Measurements from ENCODE around the gene LGMN. TPM values are rescaled to one million over a fixed set of nuclear protein-coding genes. Genes with fewer than 3 reads are reported as not detected.

The LGMN gene
- total and polyA plus RNA-seq, 2 of the 13 experiments (the other 11 are each of a cell fraction or from before 2014, with no cell fraction given), result 28.9 to 76.4 TPM

- TF ChIP-seq ZBTB8A (CRISPR knock-in tag; IDR thresholded peaks at IDR 0.05; ENCODE audit: borderline replicate concordance, low read depth) (no peak), ZNF883 (CRISPR knock-in tag; IDR thresholded peaks at IDR 0.05; ENCODE audit: not compliant biosample characterization) (no peak)
Observed at GRCh38 chr14:92675976-92676375, 72.5 kb downstream of the LGMN start (continued).

DNA sequence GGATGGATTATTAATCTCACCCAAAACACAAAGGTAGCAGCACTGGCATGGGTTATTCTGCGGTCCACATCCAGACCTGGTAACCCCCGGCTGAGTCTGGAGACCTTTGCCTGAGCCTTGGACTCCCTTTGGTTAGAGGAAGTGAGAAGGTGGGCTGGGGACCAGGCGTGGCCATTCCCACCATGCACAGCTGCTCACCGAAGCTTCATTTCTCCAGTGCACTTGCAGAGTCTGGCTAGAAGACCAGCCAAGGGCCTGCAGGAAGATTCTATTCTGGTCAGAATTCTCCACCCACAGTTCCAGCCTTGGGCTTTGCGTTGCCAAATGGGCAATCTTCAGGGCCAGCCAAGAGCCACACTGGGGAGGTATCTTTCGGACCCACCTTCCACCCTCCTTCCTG, 73.0 kb downstream of the LGMN start:
- BruUV-seq (replicated peaks), result no TSS peak
- H3K4me1 ChIP-seq (ENCODE audit: insufficient read depth, low read length), result no peaks in the 10 kb centered on the region
- ChIA-PET CTCF (ENCODE audit: low intra/inter-chr PET ratio, low total read pairs) (no interaction called here), POLR2A (no interaction called here)
- no peak overlapping the region for H2AFZ ChIP-seq (ENCODE audit: low read length)
- no peak for ATAC-seq
- WGBS (ENCODE audit: low lambda C conversion rate), result 97% methylated on average over 4 of the region's 6 CpGs
- no peak overlapping the region for H3K9ac ChIP-seq (ENCODE audit: insufficient read depth, low read depth, low read length)
- no peak for FAIRE-seq
- peaks cover 5 to 19% of the 10 kb centered on the region in 2 experiments; a peak in 4 of 5 replicates for H3K36me3 ChIP-seq (replicated peaks in 1 of 2; ENCODE audit: control insufficient read depth in 1 of 2, insufficient read depth in 2 of 2, low read length in 2 of 2)
- intact Hi-C loops (cut with micrococcal nuclease; ENCODE audit: unreplicated experiment), result no loop called here
- no peaks in the 10 kb centered on the region for H4K20me1 ChIP-seq (ENCODE audit: insufficient read depth, low read length)
- in situ Hi-C loops (cut with HindIII; ENCODE audit: extremely low pct_ligation_motif_present, low pct_unique_long_range_greater_than_20kb), result no loop called here
- DNase-seq (ENCODE audit: low spot score), result no peak
- H3K27me3 ChIP-seq (ENCODE audit: control insufficient read depth in 1 of 2, insufficient read depth in 2 of 2, low read length in 2 of 2), result no peaks in the 10 kb centered on the region
- H3K9me3 ChIP-seq (ENCODE audit: low read length), result no peaks in the 10 kb centered on the region
- no peak overlapping the region for H3K27ac ChIP-seq (ENCODE audit: extremely low read length, insufficient read depth, low read length)
- H3K4me3 ChIP-seq (replicated peaks in 1 of 3; ENCODE audit: insufficient read depth in 1 of 3, low read depth in 2 of 3, low read length in 3 of 3), result no peak overlapping the region
- no peaks in the 10 kb centered on the region for H3K79me2 ChIP-seq (ENCODE audit: insufficient read depth, low read length)
- H3K4me2 ChIP-seq (ENCODE audit: low read depth, low read length), result no peak overlapping the region
- TF ChIP-seq, protein P1, sequence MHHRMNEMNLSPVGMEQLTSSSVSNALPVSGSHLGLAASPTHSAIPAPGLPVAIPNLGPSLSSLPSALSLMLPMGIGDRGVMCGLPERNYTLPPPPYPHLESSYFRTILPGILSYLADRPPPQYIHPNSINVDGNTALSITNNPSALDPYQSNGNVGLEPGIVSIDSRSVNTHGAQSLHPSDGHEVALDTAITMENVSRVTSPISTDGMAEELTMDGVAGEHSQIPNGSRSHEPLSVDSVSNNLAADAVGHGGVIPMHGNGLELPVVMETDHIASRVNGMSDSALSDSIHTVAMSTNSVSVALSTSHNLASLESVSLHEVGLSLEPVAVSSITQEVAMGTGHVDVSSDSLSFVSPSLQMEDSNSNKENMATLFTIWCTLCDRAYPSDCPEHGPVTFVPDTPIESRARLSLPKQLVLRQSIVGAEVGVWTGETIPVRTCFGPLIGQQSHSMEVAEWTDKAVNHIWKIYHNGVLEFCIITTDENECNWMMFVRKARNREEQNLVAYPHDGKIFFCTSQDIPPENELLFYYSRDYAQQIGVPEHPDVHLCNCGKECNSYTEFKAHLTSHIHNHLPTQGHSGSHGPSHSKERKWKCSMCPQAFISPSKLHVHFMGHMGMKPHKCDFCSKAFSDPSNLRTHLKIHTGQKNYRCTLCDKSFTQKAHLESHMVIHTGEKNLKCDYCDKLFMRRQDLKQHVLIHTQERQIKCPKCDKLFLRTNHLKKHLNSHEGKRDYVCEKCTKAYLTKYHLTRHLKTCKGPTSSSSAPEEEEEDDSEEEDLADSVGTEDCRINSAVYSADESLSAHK (CRISPR knock-in tag; IDR thresholded peaks at IDR 0.05; ENCODE audit: borderline replicate concordance), result no peak
- TF ChIP-seq ZNF317 (CRISPR knock-in tag; IDR thresholded peaks at IDR 0.05) (no peak), ZBTB2 (CRISPR knock-in tag; IDR thresholded peaks at IDR 0.05; ENCODE audit: low read depth) (no peak), SIX4 (CRISPR knock-in tag; IDR thresholded peaks at IDR 0.05) (no peak), ZNF180 (CRISPR knock-in tag; IDR thresholded peaks at IDR 0.05; ENCODE audit: borderline replicate concordance, low read depth) (no peak), ZGPAT (CRISPR knock-in tag; IDR thresholded peaks at IDR 0.05) (no peak), SOX13 (IDR thresholded peaks at IDR 0.05) (no peak), SOX13 (CRISPR knock-in tag; conservative IDR thresholded peaks at IDR 0.05 in 1 of 2, IDR thresholded peaks at IDR 0.05 in 1 of 2) (no peak), ZFP90 (CRISPR knock-in tag; IDR thresholded peaks at IDR 0.05; ENCODE audit: borderline replicate concordance) (no peak), CTCF (CRISPR knock-in tag; IDR thresholded peaks at IDR 0.05) (no peak), ZNF557 (CRISPR knock-in tag; IDR thresholded peaks at IDR 0.05) (no peak), FOXC1 (CRISPR knock-in tag; IDR thresholded peaks at IDR 0.05; ENCODE audit: borderline replicate concordance) (no peak)
